ENCODE results near the gene GINS1. TPM values are rescaled to one million over a fixed set of nuclear protein-coding genes. Genes with fewer than 3 reads are reported as not detected.

The GINS1 gene
- total and polyA plus RNA-seq, 7 donors, result 0.28 to 7.6 (median 1.2) TPM

GRCh38 chr20:25418776-25419175 lies 11.3 kb downstream of the GINS1 start:
- Histone ChIP-seq H3K27ac (no peak overlapping the region), H3K36me3 (no peaks in the 10 kb centered on the region), H3K9me3 (no peaks in the 10 kb centered on the region), H3K4me3 (no peak overlapping the region), H3K27me3 (no peaks in the 10 kb centered on the region), H3K4me1 (no peaks in the 10 kb centered on the region)
- intact Hi-C loops (cut with DNase I), result no loop called here
- DNase-seq, result no peak
- TF ChIP-seq POLR2A (IDR thresholded peaks at IDR 0.05) (no peak), EP300 (IDR thresholded peaks at IDR 0.05) (no peak), CTCF (IDR thresholded peaks at IDR 0.05) (no peak), POLR2AphosphoS5 (IDR thresholded peaks at IDR 0.05) (no peak)
- 85 to 93% methylated on average over 1 of the region's 1 CpG for WGBS, 2 donors

GRCh38 chr20:25421102-25421501 lies 13.6 kb downstream of the GINS1 start:
- intact Hi-C loops (cut with DNase I), result no loop called here
- Histone ChIP-seq H3K9me3 (no peaks in the 10 kb centered on the region), H3K4me3 (no peak overlapping the region), H3K4me1 (no peaks in the 10 kb centered on the region), H3K27ac (no peak overlapping the region), H3K27me3 (no peaks in the 10 kb centered on the region), H3K36me3 (no peaks in the 10 kb centered on the region)
- DNase-seq, result no peak
- no peak for TF ChIP-seq EP300 (IDR thresholded peaks at IDR 0.05)
- no peak for TF ChIP-seq CTCF (IDR thresholded peaks at IDR 0.05)
- TF ChIP-seq POLR2AphosphoS5 (IDR thresholded peaks at IDR 0.05), result no peak
- TF ChIP-seq POLR2A (IDR thresholded peaks at IDR 0.05), result no peak

GRCh38 chr20:25422032-25422431 lies 14.6 kb downstream of the GINS1 start:
- H3K27ac ChIP-seq, result no peak overlapping the region
- no peak overlapping the region for H3K4me3 ChIP-seq
- no peak for DNase-seq
- H3K36me3 ChIP-seq, result no peaks in the 10 kb centered on the region
- intact Hi-C loops (cut with DNase I), result no loop called here
- 81 to 88% methylated on average over 4 of the region's 4 CpGs for WGBS, 2 donors
- no peaks in the 10 kb centered on the region for H3K4me1 ChIP-seq
- H3K9me3 ChIP-seq, result no peaks in the 10 kb centered on the region
- no peak for TF ChIP-seq EP300 (IDR thresholded peaks at IDR 0.05)
- no peak for TF ChIP-seq CTCF (IDR thresholded peaks at IDR 0.05)
- TF ChIP-seq POLR2AphosphoS5 (IDR thresholded peaks at IDR 0.05), result no peak
- TF ChIP-seq POLR2A (IDR thresholded peaks at IDR 0.05), result no peak
- no peaks in the 10 kb centered on the region for H3K27me3 ChIP-seq

- Histone ChIP-seq H3K4me1 (no peaks in the 10 kb centered on the region), H3K27ac (no peak overlapping the region), H3K4me3 (no peak overlapping the region), H3K27me3 (no peaks in the 10 kb centered on the region), H3K36me3 (no peaks in the 10 kb centered on the region), H3K9me3 (no peaks in the 10 kb centered on the region)
- TF ChIP-seq EP300 (IDR thresholded peaks at IDR 0.05) (no peak), CTCF (IDR thresholded peaks at IDR 0.05) (no peak), POLR2A (IDR thresholded peaks at IDR 0.05) (no peak), POLR2AphosphoS5 (IDR thresholded peaks at IDR 0.05) (no peak)
- 91 to 93% methylated on average over 3 of the region's 3 CpGs for WGBS, 2 donors
- intact Hi-C loops (cut with DNase I), result no loop called here
- no peak for DNase-seq
Measured at GRCh38 chr20:25424536-25424935, 17.1 kb downstream of the GINS1 start.

GRCh38 chr20:25437153-25437581 lies 29.7 kb downstream of the GINS1 start:
- intact Hi-C loops (cut with DNase I), result no loop called here
- WGBS, 2 donors, result 74 to 75% methylated on average over 4 of the region's 4 CpGs
- no peak for TF ChIP-seq EP300 (IDR thresholded peaks at IDR 0.05)
- H3K27ac ChIP-seq, result no peak overlapping the region
- no peak for DNase-seq
- no peak overlapping the region for H3K4me3 ChIP-seq
- H3K27me3 ChIP-seq, result no peaks in the 10 kb centered on the region
- H3K36me3 ChIP-seq, result no peaks in the 10 kb centered on the region
- peaks cover 0 to 4% (median 0%) of the 10 kb centered on the region in 4 donors for H3K4me1 ChIP-seq
- no peaks in the 10 kb centered on the region for H3K9me3 ChIP-seq
